ENCODE measurements around the gene SLIT1.
A peak's percentile ranks its signal among the peaks of the same experiment; 100 is the strongest.
"Not testable (repeated sequence)": the region's sequence is repeated elsewhere in the genome, so short reads cannot be mapped to it uniquely, and the experiment has no call there.

Gene SLIT1

DNA sequence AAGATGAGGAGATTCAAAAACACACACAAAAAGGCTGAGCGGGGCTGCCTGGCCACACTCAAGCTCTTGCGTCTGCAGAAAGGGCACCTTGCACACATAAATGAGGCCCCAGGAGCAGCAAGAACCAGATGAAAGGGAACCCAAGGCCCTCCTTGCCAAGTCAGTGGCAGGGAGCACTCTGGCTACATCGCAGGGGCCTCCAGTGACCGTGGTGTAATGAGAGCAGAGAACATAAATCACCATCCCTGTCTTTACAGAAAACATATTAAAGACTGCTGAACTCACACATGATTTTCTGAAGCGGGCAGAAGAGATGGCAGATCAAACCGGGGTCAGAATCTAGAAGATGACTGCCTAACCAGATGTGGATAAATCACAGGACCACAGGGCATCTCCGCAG, 80.5 kb downstream of the SLIT1 start:
- no peak for DNase-seq

DNA sequence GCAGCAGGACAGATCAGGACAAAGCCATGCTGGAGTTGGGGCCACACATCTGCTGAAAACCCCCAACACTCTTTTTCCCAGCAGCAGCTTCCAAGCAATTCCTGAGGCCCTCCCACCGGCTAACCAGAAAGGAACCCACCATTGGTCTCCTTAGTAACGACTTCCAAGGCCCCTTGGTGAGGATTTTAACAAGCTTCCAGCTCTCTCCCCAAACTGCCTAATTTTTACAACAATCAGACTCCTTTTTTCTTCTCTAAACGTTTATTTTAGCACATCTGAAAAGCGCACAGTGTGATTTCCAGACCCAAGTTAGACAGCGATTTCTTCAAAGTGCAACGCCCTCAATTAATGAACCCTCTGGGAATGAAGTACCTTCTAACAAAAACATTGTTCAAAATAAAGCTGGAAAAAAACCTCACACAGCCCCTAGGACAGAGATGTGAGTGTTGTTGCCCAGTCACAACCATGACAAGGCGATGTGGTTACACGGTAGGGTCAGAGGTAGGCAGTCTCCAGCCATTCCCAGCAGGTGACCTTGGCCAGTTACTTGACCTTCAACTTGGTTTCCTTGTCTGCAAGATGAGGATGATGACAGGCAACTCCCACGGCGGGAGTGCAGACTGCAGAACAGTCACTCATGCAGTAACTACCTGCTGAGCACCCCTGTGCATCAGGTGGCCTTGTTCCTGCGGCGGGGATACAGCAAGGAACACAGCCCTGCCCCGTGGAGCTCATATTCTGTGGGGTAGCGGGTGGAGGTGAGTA, 82.3 kb downstream of the SLIT1 start:
- no peak for DNase-seq

DNA sequence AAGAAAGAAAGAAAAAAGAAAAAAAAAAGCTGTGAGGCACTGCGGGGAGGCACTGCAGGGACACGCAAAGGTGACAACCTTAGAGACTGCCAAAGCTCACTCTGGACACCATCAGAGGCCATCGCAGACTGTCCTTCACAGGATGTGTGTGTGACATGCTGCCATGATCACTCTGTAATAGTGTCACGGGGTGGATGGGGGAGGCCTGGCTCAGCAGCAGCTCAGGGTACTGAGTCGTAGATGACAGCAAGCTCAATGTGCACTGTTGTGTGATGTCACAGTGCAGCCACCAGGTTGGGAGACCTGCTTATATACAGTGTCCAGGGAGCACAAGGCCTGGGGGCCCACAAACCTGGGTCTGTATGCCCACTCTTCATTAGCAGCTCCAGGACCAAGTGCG, 83.3 kb downstream of the SLIT1 start:
- no peak for DNase-seq

DNA sequence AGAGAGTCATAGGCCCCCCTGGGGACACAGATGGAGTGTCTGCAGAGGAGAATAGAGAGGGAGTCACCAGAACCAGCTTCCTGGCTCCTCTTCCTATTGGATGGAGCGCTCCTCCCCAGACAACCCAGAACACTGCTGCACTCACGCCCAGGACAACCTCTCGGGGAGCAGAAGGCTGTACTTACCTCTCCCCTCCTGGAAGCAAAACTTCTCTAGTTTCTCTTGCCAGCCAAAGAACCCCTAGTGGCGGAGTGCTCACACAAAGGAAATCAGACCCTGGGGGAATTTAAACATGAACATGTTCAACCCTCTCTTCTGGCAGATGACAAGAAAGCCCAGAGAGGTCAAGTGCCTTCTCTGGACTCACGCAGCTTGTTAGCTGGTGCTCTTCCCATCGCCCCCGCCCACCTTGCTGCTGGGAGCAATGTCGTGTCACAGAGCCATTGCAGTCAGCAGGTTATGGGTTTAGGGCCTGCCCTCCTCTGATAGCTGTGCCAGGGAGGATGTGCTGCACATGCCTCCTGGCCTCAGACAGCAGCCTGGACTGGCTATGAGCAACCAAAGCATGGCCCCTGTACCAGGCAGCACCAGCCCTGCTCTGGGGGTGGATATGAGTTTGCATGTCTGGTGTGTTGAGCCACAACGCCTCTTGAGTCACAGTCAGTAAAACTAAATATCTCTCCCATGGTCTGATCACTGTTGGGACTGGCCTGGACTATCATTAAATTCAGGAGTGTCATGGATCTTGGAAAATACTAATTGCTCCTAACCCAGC, 84.4 kb downstream of the SLIT1 start:
- no peak for DNase-seq

DNA sequence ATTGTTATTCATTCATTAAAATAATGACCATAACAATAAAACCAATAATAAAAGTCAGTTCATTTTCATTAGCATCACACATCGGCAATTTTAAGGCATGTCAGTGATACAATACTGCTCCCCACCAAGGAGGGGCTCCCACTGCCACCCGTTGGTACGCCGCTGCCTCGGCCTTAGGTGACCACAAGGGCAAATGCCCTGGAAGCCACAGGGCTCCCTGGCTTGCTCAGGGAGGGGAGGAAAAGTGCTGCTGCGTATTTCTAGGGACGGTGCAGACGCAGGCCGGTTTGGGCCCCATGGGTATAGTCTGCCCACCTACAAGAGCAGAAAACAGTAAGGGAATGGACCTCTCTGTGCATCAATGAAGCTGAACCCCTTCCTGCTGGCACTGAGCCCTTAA, 85.1 kb downstream of the SLIT1 start:
- DNase-seq, result no peak

DNA sequence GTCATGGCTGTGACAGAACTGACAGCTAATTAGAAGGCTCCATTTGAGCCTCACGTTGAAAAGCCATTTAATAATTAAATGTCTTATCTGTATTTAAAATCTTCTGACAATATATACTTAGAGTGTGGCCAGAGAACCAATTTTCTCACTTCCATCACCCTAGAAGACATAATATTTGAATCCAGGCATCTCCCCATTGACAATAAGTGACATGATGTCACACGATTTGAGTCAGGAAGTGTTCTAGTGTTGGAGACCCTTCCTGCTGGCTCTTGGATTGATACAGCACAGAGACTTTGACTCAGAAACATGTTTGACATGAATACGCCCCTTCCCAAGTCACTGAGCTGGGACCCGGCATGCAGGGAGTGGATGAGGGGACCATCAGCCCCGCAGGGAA, 85.9 kb downstream of the SLIT1 start:
- no peak for DNase-seq

DNA sequence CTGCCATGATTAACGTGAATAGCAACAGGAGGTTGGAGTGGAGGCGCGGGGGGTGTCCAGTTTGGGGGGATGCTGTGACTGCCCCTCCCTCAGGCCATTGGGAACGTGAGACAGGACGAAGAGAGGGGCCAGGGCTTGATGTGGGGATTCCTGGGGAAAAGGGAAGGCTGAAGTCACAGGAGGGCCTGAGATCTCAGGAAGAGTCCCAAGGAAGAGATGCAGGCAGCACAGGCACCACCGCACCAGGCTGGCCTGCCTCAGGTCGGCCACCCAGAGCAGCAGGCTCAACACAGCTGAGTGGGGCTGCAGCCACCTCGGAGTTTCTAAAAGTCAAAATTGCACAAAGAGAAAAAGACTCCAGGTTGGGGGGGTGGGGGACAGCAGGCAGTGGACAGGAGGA, 86.7 kb downstream of the SLIT1 start:
- no peak for DNase-seq

DNA sequence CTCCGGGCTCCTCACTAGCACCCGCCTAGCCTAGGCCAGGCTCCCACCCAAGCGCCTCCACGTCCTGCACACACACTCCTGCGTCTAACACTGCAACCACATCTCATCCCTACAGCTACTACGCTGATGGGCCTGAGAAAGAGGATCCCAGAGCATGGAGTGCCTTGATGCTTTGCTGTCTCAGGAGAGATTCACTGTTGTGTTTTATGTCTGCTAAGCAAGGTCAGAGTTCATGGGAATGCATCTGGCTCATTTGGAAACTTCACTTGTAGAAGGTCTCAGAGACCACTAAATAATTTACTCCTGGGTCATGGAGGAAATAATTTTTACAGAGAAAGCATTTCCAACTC, 88.7 kb downstream of the SLIT1 start:
- no peak for DNase-seq

DNA sequence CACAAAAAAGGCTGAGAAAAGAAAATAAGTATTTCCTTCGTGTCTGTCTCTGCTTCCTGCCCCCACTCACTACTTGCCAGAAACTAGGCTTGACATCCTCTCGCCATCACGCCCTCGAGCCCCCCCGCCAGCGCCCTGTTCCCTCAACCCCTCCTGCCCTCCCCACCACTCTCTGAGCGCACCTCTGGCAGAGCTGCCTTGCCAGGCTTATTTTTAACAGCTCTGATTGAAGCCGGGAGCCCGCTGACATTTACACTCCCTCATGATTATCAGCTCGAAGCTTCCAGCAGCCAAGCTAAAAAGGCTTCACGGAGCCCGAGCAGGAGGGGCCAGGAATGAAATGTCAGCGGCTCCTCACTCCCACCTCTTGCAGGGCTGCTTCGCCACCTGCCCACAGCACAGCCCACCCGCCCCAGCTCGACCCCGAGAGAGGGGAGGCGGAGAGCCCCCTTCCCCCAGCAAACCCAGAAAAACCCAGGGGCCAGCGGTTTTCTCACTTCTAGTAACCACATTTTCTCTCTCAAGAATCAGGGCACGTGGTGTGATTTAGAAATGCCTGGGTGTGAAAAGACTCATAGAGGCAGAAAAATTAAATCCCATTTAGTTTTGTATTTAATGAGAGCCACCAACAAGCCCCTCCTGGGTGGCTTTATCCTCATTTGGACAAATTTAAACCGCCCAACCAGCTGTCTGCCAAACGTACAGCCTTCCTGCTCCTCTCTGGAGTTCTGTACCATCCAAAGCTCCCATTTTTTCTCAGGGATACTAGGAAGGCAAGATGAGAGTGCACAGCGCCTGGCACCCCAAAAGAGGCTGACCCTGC, 89.3 kb downstream of the SLIT1 start:
- no peak for DNase-seq

DNA sequence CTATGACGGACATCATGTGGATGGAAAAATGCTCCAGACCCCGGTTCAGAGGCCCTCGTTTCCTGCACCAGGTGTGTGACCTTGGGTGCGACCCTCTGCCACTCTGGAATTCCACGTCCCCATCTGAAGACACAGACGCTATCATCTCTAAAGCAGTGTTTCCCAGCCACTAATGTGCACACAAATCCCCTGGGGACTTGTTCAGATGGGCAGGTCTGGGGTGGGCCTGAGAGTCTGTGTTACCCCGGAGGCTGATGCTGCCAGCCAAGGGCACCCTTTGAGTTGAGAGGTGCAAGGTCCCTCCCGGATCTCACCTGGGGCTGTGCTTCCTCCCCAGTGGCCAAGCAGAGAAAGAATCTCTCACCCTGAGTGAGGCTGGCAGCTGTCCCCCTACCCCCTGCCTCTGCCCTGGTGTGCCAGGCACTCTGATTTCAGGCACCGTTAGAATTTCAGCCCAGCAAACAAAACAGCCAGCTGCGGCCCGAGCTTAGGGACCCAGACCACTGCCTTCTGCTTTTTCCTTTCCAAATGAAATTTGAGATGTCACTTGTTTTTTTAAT, 90.0 kb downstream of the SLIT1 start:
- DNase-seq, result no peak

DNA sequence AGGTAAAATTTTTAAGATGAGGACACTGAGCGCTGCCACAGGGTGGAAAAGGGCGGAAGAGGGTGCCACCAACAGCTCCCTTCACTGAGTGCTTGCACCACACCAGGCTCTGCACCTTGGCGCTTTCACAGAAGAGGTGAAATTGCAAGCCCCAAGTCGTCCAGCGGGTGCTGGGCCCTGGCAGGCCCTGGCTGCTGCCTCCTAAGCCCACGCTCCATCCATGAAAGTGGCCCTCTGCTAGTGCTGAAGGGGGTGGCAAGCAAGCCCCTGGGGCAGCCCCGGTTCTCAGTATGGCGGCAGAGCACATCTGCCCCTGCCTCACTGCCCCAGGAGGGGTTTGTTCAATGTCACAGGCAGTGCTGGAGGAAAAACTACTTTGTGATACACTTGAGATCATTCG, 95.1 kb downstream of the SLIT1 start:
- DNase-seq, result no peak

DNA sequence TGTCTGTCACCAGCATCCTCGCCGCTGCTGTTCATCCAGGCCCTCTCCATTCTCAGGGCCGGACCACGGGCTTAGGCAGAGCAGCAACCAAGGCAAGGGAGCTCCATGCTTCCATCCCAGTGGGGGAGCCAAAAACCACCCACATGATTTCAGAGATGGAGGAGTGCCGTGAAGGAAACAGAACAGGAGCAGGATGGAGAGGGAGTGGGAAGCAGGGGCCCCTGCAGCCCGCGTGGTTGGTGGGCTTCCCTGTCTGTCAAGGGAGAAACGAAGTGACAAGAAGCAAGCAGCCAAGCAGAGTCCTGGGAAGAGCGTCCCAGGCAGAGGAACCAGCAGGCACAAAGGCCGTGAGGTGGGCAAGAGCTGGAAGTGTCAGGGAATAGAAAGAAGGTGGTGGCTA, 95.7 kb downstream of the SLIT1 start:
- no peak for DNase-seq

DNA sequence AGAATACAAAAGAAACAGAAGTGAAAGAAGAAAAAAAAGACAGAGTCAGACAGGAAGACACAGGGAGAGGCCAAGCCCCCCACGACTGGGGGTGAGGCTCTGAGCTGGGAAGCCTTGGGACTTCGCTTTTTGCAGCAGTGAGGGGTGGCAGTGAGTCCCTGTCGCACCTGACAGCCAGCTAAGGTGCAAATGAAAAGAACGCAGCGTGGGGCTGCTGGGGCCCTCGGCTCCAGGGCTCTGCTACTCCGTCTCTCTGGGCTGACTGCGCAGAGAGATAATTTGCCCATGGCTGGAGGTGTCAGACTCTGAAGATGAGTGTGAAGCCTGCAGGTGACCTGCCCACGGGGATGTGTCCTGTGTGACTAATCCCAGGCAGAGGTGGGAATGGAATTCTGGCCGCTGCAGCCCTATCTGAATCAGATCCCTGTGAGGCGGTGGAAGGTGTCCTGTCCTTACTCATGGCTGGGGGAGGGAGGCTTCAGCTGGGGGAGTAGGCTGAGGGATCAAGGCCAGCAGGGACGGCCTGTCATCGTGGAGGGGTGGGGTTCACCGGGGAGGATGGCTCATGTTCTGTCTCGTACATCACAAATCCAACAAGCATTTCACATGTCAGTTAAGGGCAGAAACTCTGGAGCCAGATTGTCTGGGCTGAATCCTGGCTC, 96.4 kb downstream of the SLIT1 start:
- DNase-seq, result no peak

DNA sequence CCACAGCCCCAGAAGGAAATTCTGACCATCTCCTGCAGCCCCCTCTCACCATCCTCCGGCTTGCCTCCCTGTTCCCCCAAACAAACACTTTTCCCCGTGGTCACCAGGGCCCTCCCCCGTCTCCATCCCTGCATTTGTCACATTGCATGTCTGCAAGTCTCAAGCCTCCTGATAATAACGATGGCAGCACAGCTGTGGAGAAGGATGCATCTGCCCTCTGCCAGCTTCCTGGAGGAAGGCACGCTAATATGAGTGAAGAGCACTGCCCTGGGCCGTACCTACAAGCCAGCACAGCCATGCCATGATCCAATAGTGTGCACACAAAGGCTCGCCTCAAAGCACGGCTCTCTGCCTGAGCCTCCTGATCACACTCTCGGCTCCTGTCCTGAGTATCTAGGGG, 98.5 kb downstream of the SLIT1 start:
- DNase-seq, result no peak

DNA sequence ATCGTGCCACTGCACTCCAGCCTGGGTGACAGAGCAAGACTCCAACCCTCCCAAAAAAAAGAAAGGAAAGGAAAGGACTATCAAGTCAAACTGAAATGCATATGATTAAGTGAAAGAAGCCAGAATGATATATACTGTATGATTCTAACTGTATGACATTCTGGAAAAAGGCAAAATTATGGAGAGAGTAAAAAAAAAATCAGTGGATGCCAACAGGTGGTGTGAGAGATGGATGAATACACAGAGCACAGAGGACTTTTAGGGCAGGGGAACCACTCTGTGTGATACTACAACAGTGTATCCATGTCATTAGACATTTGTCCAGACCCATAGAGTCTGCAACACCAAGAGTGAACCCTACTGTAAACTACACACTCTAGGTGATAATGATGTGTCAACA, 99.2 kb downstream of the SLIT1 start:
- DNase-seq, result no peak

DNA sequence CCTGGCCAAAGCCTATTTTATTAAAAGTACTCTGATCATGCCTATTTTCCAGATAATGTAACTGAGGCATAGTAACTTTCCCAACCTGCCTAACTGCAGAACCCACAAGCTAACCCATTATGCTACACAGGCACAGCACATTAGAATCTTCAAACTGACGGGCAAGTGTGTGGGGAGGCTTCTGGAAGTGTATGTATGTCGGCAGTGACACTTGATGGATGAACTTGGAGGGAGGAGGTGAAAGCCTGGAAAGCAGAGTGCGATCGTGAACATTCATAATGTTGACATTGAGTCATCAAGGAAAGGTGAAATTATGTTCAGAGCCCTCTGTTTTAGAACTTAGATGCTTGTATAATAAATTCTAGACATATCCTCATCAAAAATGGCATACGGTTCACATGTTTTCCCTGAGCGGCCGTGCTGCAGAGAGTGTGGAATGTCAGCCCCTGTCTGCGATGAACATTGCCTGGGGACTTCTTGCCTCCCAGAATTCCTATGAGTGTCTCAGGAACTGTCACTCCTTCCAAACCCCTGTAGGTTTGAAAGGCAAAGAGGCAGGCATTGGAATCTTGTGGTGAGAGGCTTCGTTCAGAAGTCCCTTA, 102.4 kb downstream of the SLIT1 start:
- no peak for DNase-seq

DNA sequence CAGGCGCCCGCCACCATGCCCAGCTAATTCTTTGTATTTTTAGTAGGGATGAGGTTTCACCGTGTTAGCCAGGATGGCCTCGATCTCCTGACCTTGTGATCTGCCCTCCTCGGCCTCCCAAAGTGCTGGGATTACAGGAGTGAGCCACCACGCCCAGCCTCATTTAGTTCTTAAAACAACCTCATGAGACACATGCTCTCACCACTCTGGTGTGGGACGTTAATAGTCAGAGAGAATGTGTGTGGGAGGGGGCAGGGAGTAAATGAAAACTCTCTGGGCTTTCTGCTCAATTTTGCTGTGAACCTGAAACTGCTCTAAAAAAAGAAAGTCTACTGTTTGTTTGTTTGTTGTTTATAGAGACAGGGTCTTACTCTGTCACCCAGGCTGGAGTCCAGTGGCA, 103.2 kb downstream of the SLIT1 start:
- DNase-seq, result not testable (repeated sequence)

DNA sequence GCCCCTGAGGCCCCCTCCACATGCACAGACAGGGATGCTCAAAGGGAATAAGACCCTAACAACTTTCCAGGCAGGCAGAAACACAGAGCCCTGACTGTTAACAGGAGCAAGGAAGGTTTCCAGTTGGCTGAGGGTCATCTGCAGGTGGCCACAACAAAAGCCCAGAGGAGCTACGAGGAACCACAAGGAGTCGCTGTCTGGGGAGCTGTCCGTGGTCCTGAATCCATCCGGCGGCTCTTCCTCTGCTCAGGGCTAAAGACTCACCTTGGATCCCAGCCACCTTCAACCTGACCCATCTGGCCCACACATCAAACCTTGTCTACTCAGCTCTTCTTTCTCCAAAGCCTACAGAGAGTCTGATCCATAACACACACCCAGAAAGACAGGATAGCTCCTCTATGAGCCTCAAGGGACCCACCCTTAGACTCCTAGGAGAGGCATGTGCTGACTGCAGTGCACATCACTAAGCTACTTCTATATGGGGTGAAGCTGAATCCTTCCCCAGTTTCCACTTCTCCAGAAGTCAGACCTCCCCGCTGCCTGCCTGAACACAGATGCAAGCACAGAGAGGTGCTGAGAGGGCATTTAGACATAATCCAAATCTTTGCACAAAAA, 104.0 kb downstream of the SLIT1 start:
- DNase-seq, result peak in 1 of 2 experiments; percentile 11

DNA sequence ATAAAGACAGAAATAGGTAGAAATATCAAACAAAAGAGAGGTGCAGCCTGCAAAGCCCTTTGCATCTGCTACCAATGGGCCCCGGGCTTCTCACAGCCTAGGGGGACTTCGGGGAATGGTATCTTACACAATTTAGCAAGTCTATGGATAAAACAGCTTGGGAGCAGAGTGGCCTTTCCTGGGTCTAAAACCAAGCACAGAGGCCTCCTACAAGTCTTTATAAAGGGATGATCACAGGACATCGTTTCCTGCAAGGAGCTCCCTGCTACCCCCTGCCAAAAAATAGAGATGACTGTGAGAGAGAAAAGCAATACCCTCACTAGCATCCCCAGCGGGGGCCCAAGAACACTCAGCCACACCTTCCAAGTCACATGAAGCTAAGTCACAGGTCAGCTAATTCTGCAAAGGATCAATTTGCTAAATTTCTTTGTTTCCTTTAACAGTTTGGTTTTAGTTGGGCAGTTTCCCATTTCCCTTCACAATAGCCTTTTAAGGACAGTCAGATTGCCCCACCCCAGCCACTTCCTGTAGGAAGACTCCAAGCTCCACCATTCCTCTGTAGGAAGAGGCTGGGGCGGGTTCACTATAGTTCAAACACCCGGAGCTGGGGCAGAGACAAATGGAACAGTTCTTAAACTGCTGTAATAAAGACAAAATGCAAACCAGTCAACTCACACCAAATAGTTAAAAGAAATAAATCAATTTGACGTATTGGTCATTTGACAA, 105.5 kb downstream of the SLIT1 start:
- no peak for DNase-seq

DNA sequence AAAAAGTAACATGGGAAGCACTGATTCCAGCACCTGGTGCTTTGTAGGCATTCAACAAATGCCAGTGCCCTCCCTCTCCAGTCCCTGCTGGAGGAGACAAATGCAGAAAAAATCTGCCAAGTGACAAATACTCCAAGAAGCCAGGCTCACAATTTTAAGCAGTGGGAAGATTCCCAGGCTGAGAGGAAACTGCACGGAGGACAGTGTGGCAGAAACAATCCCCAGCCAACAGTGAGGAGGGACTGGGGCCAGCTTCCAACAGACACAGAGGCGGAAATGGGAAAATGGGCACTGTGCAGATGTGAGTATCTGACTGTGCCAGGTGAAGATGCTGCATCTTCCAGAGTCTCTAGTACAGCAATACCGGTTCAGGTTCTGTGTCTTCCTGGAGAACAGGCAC, 106.3 kb downstream of the SLIT1 start:
- DNase-seq, result no peak

DNA sequence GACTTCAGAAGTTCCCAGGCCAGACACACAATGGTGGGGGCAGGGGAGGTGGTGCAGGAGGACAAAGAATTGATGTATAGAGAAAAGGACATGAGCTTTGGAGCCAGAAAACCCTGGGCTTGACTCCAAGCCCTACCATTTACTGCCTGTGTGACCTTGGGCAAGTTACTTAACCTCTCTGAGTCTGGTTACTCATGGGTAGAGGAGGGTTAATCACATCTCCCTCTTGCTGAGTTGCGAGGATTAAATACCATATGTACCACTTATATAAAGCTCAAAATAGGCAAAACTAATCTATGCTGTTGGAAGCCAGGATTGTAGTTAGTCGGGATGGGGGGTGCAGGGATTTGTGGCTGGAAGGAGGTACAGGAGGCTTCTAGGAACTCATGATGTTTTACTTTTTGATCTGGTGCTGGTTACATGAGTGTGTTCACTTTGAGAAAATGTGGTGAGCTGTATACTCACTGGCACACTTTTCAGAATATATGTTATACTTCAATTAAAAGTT, 106.8 kb downstream of the SLIT1 start:
- DNase-seq, result no peak
